Left renal pelvis (tissue), 4 donors: ENCODE data around the gene LMNB1. TPM values are rescaled to one million over a fixed set of nuclear protein-coding genes. Genes with fewer than 3 reads are reported as not detected.
"Not testable (repeated sequence)": the region's sequence is repeated elsewhere in the genome, so short reads cannot be mapped to it uniquely, and the experiment has no call there.

Source experiments
- DNase-seq, 4 donors: peaks; one replicate each; pipeline ENCODE4 v3.0.0-alpha.2; 2013; ENCODE audit warnings: low read depth in 4 of 4, low spot score in 3 of 4
- polyA plus RNA-seq, 4 donors: library from polyadenylated mRNA; unstranded; fragments of 120-200 nt; gene quantifications; one replicate each; pipeline ENCODE4 v1.2.1, GENCODE V29; 2013; ENCODE audit not compliant: insufficient read length in 4 of 4

Gene LMNB1
- polyA plus RNA-seq, 4 donors: 76.3 to 138 (median 121) TPM

DNA sequence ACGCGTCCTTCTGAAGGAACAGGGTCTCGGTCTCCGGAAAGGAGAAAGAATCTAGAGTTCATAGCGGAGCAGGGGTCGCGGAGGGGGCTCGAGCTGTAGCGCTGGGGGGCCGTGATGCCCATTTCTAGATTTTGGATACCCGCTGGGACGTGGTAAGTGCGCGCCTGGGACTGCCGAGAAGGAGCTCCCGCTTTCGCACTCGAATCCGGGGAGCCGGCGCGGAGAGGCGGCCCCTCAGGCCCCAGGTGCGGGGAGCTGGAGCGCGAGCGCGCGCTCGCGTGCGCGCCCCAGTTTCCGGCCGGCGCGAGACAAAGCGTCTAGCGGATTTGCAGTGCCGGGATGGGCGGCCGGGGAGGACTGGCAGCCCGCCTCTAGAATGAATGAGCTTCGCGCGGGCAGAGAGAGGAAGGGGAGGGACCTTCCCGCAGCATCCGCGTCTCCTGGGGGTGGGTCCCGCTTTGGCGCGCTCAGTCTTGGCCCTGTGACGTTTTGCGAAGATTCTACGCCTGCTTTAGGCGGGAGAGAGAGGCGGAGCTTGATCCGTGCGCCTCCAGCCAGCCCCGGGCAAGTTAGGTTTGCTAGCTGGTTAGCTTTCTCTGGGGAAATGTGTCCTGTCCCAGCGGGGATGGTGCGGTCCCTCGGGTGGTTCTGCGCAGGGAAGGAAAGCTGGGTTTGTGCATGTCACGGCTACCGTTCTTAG is 1.2 kb downstream of the LMNB1 start:
- peak; percentile 76 to 82 (median 80) for DNase-seq

DNA sequence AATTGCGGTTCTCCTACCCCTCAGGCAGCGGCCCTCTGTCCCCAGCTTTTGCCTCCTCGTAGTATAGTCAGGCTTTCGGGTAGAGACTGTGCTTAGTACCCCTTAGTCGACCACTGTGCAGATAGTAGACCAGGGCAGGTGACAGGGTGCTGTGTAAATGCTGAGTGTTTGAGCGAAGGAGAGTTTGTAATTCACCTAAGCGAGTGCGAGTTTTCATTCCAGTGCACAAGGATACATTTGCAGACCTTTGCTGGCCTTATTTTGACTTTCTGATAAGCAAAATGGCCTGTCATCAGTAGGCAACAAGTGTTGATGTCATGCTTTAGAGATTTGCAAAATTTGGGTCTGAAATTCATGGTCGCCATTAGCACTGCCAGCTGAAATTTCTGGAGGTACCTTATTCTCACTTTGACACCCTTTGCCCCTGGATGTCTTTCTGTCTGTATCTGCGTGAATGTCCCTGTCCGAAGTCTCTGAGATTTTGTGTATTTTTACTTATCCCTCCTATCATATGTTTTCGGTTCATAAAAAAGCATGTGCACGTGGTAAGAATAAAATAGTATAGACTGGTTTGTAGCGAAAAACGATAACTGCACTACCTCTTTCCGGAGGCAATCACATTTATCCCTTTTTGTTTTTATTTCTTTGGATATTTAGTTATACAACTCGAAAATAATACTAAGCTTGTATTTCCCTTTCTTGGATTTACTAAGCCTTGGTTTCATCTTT is 1.9 kb downstream of the LMNB1 start:
- no peak for DNase-seq

DNA sequence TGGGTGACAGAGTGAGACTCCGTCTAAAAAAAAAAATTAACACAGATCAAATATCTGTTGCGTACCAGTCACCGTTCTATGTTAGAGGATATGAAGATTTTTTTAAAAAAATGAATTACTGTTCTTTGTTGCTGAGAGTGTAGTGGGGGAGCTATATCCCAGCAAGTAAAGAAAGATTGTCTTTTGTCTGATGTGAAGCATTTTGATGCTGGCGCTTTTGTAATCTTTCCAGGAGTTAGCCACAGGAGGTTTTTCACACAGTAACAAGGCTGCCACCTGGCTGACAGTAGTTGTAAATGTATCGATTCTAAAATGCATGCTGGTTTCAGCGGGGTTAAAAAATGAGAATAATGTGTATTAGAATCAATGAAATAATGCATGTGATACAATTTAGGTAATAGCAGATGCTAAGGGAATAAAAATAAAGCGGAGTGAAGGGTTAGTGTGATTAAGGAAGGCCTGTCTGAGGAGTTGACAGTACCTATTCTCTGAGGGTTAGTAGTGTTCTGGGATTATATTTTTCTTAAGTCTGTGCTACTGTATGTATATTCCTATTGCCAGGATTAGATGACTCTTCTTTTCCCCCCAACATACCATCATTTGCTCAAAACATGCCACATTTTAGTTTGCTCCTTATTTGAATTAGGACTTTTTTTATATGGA is 3.4 kb downstream of the LMNB1 start:
- peak in 2 of 4 donors; percentile 32 to 36 for DNase-seq

DNA sequence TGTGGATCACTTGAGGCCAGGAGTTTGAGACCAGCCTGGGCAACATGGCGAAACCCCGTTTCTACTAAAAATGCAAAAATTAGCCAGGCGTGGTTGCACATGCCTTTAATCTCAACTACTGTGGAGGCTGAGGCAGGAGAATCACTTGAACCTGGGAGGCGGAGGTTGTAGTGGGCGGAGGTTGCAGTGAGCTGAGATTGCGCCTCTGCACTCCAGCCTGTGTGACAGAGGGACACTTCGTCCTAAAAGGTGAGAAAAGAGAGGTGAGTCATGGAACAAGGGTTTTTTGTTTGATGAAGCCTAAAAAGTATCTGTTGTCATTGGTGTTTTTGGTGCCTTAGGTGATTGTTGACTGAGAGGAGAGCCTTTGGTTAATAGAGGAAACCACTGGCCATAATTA is 11.5 kb downstream of the LMNB1 start:
- not testable (repeated sequence) for DNase-seq

DNA sequence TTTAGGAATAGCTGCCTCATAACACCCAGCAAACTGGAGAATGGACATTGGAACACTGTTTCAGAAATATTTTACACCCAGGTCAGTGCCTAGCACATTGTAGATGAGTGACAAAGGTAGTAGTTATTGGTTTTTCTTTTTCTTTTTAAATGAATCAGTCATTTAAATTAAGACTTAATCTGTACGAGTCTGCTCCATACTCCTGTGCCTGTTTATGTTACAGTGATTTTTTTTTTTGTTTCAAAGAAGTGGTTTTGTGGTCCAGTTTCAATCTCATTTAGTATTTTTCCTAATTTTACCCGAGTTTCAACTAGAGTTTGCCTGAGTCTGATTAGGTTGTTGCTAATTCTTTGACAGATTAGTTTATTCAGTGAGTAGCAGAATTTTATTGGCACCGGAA is 16.2 kb downstream of the LMNB1 start:
- no peak for DNase-seq

DNA sequence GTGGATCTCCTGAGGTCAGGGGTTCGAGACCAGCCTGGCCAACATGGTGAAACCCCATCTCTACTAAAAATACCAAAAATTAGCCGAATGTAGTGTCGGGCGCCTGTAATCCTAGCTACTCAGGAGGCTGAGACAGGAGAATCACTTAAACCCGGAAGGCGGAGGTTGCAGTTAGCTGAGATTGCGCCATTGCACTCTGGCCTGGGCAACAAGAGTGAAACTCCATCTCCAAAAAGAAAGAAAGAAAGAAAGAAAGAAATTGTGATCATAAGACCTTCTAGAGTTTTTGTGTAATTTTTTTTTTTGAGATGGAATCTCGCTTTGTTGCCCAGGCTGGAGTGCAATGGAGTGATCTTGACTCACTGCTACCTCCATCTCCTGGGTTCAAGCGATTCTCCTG is 16.7 kb downstream of the LMNB1 start:
- not testable (repeated sequence) for DNase-seq

DNA sequence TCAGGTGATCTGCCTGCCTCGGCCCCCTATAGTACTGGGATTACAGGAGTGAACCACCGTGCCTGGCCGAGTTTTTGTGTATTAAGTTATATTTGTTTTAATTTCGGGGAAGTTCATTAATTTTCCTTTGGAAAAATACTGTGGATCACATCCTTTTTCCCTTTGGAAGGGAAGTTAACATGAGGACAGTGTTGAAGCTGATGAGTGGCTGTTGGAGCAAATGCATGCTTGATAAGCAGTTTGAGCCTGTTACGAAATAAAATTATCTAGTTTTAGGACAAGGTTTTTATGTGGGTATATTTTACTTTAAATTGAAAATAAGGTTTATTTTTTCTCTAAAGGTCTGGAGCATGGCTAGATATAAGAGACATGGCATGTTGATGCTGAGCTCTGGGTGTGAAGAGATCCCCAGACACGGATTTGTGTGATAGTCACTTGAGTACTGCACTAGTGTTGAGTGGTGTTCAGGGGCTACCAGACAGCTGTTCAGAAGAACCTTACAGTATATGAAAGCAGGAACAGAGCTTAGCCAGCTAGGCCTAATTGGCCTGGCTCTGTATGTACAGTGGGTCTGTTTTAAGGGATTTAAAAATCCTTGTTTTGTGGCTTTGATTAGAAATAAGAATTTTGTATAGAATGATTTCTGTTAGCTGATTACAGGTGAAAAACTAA is 17.4 kb downstream of the LMNB1 start:
- no peak for DNase-seq

DNA sequence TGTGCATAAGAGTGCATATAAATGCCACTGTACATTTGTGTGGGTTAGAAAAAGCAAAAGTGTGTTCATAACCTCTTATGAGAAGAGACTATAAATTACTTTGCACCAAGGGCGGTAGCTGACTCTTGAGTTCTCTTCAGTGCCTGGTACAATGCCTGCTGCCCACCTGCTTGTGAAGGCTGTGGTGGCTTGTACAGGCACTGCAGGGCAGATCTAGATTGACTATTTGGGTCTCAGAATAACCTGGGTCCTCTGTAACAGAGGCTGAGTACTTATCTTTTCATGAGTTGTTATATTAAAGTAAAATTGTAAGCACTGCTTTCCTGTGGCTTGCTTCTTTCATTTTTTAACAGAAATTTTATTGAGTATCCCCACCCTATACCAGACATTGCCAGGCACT is 22.8 kb downstream of the LMNB1 start:
- no peak for DNase-seq

DNA sequence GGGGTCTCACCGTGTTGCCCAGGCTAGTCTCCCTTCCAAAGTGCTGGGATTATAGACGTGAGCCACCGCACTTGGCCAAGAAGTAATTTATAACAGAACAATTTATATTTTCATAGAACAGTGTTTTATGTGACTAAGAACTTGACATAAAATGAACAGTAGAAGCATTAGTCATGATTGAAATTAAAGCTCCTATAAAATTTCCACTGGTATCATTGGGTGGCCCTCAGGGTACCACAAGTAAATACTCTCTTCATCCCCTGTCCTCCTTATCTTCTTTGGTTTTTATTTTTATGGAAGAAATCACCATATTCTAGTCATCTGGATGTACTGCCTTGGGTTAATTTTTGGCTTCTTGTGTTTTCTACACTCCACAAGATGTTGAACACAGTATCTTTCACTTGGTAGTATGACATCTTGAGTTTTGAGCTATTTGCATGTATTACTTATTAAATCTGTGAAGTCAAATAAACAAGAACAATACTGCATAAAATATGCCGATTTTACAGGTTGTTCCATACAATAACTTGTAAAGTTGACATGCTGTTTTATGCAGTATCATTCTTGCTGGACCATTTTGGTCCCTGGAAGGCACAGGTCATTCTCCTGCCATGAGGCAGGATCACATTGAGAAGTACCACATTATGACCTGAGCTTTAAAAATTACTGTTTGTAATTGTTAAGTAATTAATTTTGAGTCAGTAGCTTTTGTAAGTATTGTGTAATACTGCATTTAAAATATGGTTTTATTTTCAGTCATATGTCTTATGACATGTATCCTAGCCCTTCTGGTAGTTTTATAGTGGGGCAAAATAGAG is 24.4 kb downstream of the LMNB1 start:
- no peak for DNase-seq

DNA sequence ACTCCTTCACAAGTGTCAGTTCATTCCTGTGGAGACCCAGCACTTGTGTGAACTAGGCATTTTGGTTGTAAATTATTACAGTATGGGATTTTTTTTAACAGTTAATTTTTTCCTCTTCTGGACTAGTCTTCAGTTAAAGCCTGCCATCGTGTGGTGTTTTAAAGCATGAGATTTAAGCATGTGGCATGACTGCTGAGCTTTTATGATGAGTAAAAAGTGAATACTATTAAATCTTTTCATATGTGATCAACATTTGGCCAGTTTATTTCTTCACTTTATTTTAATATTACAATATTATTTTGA is 25.0 kb downstream of the LMNB1 start:
- no peak for DNase-seq

DNA sequence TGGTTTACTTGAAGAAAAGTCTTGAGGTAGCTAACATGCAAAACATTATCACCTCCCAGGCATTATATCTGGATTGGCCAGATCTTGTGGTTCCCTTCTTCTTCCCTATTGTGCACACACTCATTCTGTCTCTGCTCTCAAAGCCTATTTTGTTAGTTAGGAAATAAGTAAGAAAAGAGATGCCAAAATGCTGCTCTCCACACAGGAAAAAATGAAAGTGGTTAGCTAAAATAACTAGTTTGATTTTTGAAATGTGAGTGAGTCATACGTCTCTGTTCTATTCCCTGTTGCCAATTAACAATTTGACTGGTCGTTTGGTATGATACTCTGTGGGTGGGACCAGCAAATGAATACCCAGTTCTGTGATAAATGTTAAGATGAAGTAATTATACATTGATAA is 28.1 kb downstream of the LMNB1 start:
- no peak for DNase-seq

DNA sequence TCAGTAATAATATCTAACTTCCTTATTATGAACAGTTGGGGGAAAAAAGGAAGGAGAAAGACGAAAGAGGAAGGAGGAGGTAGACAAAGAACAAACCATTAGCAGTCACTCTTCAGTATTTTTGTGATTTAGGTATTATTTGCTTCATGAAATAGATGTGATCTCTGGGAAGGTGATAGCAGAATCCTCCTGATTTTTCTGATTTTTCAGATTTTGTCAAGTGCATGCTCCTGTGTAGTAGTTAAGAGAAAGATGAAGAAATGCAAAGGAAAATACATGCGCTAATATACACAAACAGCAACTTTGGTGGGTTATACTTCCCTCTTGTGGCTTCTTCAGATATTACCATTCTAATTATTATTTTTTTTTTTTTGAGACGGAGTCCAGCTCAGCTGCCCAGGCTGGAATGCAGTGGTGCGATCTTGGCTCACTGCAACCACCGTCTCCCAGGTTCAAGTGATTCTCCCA is 31.6 kb downstream of the LMNB1 start:
- peak in 2 of 4 donors; percentile 14 to 18 for DNase-seq

DNA sequence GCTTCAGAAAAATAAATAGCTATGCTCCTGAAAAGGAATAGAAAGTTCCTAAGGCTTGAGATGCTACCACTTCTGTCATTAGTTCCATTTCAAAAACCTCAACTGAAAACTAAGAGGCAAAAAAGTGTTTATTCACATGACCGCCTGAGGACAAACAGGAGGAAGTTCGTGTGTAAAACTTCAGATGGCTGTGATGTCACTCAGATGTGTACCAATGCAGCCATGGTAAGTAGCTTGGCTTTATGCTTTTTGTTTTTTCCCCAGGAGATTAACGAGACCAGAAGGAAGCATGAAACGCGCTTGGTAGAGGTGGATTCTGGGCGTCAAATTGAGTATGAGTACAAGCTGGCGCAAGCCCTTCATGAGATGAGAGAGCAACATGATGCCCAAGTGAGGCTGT is 33.0 kb downstream of the LMNB1 start:
- no peak for DNase-seq

DNA sequence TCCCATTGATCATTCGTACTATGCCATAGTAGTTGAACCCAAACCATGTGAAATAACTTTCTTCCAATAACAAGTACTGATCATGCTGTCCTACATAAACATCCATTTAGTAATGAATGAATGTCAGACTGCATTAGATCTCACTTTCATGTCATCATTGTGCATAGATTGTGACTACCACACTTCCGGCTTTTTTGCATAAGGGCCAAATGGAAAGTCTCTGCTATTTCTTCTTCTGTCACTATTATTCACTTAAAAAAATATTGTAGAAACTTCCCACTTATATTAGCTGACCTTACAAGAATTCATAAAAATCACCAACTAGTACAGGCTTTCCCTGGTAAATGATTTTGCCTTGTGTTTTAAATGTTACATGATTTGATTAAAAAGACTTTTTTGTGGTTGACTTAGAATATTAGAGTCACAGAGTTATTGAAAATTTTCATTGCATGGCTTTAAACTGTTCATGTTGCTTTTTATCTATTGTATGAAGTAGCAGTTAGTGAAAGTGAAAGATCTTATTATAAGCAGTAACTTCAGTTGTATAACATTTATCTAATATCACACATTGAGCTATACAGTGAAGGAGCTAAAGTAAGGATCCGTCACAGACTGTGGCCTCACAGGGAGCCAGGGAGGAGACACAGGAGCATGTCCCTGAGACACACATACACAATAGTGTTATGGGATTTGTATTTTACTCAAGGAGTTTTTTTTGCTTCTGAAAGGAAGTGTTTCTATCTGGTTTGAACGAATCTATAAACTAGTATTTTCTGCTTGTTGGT is 33.9 kb downstream of the LMNB1 start:
- no peak for DNase-seq

DNA sequence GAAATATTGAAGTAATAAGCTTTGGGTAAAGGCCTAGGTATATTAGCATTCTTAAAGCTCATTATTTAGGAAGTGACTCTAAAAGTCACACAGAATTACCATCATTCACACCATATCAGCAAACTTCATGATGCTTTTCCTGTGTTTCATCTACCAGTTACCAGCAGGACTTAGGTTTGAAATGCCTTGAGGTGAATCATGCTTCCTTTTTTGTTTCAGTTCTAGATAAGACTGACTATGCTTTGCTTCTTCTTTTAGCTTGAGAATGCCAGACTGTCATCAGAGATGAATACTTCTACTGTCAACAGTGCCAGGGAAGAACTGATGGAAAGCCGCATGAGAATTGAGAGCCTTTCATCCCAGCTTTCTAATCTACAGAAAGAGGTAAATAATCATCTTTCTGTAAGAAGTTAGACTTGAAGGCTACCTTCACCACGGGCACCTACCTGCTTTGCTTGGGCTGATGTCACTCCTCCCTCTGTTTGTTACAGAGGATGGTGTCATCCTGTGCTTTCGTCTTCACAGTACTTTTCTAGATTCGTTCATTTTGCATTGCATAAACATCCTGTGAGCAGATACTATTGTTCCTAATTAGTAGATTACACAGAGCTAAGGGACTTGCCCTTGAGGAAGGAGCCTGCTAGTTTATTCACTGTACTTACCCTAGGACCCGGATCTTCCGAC is 34.7 kb downstream of the LMNB1 start:
- DNase-seq: no peak

DNA sequence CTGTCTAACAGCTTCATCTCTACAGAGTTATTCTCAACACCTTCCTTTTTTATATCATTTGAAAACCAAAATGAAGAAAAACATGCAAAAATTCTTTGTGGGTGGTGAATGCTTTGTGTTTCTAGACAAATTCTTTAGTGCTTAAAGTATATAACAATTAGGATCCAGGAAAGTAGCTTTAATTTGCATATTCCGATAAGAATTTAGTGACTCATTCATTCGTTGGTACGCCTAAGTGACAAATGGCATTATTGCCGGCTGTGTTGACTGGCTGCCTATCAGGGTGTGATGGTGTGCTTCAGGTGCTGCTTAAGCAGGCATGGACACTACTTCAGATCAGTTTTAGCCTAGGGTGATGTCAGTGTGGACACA is 35.2 kb downstream of the LMNB1 start:
- no peak for DNase-seq

DNA sequence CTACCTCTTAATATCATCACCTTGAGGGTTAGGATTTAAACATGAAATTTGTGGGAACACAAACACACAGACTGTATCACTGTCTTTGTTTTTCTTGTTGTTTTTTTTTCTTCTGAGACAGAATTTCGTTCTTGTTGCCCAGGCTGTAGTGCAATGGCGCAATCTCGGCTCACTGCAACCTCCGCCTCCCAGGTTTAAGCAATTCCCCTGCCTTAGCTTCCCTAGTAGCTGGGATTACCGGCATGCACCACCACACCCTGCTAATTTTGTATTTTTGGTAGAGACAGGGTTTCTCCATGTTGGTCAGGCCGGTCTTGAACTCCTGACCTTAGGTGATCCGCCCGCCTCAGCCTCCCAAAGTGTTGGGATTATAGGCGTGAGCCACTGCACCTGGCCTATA is 36.9 kb downstream of the LMNB1 start:
- DNase-seq: not testable (repeated sequence)

DNA sequence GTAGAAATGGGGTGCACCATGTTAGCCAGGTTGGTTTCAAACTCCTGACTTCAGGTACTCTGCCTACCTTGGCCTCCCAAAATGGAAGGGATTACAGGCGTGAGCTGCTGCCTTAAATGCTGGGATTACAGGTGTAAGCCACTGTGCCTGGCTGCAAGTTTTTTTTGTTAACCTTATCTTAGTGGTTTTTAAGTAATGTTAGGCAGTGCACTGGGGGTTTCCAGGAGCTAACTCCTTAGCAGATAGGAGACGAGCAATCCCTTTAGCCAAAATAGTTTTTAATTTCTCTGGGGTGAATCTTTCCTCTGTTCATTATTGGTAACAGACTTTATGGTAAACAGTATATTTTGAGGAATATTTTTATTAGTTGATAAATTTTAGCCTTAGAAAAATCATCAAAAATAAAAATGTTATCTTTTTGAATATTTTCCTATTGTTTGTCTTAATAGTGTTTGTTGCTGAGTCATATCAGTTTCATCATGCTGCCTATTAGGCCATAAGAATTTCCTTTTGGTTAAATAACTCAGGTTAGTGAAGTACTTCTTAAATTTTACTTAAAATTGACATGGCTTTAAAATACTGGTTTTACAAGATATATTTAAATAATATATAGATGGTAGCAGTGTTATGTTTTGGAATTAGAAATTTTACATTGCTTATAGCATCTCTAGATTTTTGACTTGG is 37.9 kb downstream of the LMNB1 start:
- no peak for DNase-seq

DNA sequence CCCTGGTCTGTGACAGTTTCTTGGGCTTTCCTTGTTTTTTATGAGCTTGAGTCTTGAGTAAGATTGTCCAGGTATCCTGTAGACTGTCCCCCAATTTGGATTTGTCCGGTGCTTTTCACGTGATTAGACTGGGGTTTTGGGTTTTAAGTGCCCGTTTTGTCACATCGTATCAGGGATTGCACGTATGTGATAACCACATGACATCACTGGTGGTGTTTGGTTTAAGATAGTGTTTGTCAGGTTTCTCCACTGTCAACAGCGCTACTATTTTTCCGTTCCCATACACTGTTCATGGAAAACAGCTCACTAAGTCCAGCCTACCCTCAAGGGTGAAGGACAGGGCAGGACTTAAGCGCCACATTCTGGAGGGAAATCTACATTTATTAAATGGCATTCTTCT is 39.7 kb downstream of the LMNB1 start:
- no peak for DNase-seq
